Nephron progenitor cell (in vitro differentiated cells): Measurements from ENCODE around the gene KLHL34.

Experiments
- DNase-seq: peaks from one replicate; pipeline ENCODE4 v3.0.0; 2021
- H3K27ac Mint-ChIP-seq: 2 replicates; pipeline ENCODE4 v1.8.0; 2021; ENCODE audit warnings: mild to moderate bottlenecking, moderate library complexity, mixed read lengths
- H3K27me3 Mint-ChIP-seq: 2 replicates; pipeline ENCODE4 v1.8.0; 2021; ENCODE audit warnings: mild to moderate bottlenecking, low read depth, mixed read lengths; ENCODE audit not compliant: poor library complexity
- H3K36me3 Mint-ChIP-seq: 2 replicates; pipeline ENCODE4 v1.8.0; 2021; ENCODE audit warnings: low read depth, mixed read lengths
- H3K4me1 Mint-ChIP-seq: 2 replicates; pipeline ENCODE4 v1.8.0; 2021; ENCODE audit warnings: mixed read lengths
- H3K4me3 Mint-ChIP-seq: 2 replicates; pipeline ENCODE4 v1.8.0; 2021; ENCODE audit warnings: mild to moderate bottlenecking, moderate library complexity, mixed read lengths
- H3K9me3 Mint-ChIP-seq: 2 replicates; pipeline ENCODE4 v1.8.0; 2021; ENCODE audit warnings: mild to moderate bottlenecking, moderate library complexity, mixed read lengths
- TF ChIP-seq, protein P1 (sequence below): fragments of 200-600 bp; sonication (generic); IDR thresholded peaks from 2 replicates; pipeline ENCODE4 v1.5.0; 2021; ENCODE audit warnings: antibody characterized with exemption

Gene KLHL34

DNA sequence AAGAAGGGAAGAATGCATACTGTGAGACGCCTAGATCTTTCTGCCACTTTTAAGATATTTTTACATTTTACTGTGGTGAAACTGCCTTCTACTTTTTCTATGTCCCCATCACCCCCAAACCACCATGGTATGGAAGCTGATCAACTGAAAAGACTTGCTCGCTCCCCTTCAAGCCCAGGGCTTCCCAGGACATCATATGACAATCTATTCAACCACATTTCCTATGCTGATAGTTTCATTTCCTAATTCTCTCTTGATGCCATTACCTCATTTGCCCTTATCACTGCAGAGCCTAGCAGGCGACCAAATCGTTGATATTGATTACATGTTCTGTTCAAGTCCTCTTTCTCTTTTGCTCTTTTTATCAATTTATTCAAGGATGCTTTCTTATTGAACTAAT is 40.1 kb upstream of the KLHL34 start:
- no peaks in the 10 kb centered on the region for H3K27me3 Mint-ChIP-seq

GRCh38 chrX:21691512-21692018 is 33.4 kb upstream of the KLHL34 start:
- H3K27me3 Mint-ChIP-seq = peaks cover 7% of the 10 kb centered on the region
- TF ChIP-seq, protein P1, sequence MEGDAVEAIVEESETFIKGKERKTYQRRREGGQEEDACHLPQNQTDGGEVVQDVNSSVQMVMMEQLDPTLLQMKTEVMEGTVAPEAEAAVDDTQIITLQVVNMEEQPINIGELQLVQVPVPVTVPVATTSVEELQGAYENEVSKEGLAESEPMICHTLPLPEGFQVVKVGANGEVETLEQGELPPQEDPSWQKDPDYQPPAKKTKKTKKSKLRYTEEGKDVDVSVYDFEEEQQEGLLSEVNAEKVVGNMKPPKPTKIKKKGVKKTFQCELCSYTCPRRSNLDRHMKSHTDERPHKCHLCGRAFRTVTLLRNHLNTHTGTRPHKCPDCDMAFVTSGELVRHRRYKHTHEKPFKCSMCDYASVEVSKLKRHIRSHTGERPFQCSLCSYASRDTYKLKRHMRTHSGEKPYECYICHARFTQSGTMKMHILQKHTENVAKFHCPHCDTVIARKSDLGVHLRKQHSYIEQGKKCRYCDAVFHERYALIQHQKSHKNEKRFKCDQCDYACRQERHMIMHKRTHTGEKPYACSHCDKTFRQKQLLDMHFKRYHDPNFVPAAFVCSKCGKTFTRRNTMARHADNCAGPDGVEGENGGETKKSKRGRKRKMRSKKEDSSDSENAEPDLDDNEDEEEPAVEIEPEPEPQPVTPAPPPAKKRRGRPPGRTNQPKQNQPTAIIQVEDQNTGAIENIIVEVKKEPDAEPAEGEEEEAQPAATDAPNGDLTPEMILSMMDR = no peak
- peaks cover 24% of the 10 kb centered on the region for H3K4me1 Mint-ChIP-seq
- H3K27ac Mint-ChIP-seq = no peak overlapping the region
- no peak overlapping the region for H3K4me3 Mint-ChIP-seq
- H3K36me3 Mint-ChIP-seq = no peaks in the 10 kb centered on the region
- DNase-seq = no peak
- H3K9me3 Mint-ChIP-seq = no peaks in the 10 kb centered on the region

More for the DNA sequence above, 40.1 kb upstream of the KLHL34 start:
- DNase-seq = no peak
- Mint-ChIP-seq H3K27ac (no peak overlapping the region), H3K4me1 (peaks cover 47% of the 10 kb centered on the region), H3K4me3 (no peak overlapping the region), H3K36me3 (no peaks in the 10 kb centered on the region), H3K9me3 (no peaks in the 10 kb centered on the region)
- TF ChIP-seq, protein P1 = no peak

GRCh38 chrX:21683941-21684340 is 25.8 kb upstream of the KLHL34 start:
- Mint-ChIP-seq H3K36me3 (no peaks in the 10 kb centered on the region), H3K4me3 (no peak overlapping the region), H3K4me1 (peaks cover 9% of the 10 kb centered on the region), H3K27ac (no peak overlapping the region), H3K9me3 (no peaks in the 10 kb centered on the region), H3K27me3 (peaks cover 5% of the 10 kb centered on the region)
- DNase-seq = no peak
- TF ChIP-seq, protein P1 = no peak

DNA sequence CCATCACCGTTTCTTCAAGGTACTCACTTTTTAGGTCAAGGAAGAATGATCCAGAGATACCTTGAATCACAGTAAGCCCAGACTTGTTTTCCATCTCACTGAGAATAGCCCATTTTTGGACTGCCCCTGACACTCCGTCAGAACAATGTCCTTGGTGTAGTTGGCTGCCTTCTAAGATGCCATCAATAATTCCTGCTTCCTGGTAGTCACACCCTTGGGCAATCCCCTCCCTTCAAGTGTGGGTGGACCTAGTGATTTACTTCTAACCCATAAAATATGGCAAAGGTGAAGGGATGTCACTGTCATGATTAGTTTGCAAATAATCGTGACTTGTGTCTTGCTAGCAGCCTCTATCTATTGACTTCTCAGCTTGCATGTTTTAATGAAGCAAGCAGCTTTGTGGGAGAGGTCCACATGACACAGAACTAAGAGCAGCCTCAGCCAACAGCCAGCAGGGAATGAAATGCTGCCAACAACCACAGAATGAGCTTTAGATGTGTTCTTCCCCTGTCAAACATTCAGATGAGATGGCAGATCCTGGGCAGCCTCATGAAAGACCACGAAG is 20.0 kb upstream of the KLHL34 start:
- Mint-ChIP-seq H3K9me3 (no peaks in the 10 kb centered on the region), H3K27me3 (no peaks in the 10 kb centered on the region), H3K27ac (no peak overlapping the region), H3K4me1 (peaks cover 4% of the 10 kb centered on the region), H3K36me3 (no peaks in the 10 kb centered on the region), H3K4me3 (no peak overlapping the region)
- TF ChIP-seq, protein P1 = no peak
- no peak for DNase-seq

DNA sequence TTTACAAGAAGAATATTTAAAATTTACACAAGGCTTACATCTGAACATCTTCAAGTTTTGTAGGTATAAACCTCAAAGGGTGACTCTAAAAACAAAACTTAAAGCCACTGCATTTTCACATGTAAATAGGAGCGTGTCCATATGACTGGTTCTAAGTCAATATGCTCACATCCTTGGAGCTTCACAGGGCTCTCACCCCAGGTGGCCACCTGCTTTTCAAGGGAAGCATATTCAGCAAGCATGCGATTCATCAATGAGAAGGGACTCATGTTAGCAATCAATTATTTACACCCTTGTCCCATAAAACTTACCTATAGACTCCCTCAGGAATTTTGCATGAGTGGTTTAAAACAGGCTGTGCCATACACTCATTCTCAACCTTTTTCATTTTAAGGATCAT is 17.8 kb upstream of the KLHL34 start:
- no peaks in the 10 kb centered on the region for H3K36me3 Mint-ChIP-seq
- H3K4me3 Mint-ChIP-seq = no peak overlapping the region
- no peak overlapping the region for H3K27ac Mint-ChIP-seq
- H3K4me1 Mint-ChIP-seq = peaks cover 4% of the 10 kb centered on the region
- H3K9me3 Mint-ChIP-seq = no peaks in the 10 kb centered on the region
- no peaks in the 10 kb centered on the region for H3K27me3 Mint-ChIP-seq
- TF ChIP-seq, protein P1 = no peak
- DNase-seq = no peak
